ENCODE data around the gene ARID1B. TPM values are rescaled to one million over a fixed set of nuclear protein-coding genes. Genes with fewer than 3 reads are reported as not detected.

The ARID1B gene
- total RNA-seq, 1 experiment from 2014 or later = 63.9 TPM

DNA sequence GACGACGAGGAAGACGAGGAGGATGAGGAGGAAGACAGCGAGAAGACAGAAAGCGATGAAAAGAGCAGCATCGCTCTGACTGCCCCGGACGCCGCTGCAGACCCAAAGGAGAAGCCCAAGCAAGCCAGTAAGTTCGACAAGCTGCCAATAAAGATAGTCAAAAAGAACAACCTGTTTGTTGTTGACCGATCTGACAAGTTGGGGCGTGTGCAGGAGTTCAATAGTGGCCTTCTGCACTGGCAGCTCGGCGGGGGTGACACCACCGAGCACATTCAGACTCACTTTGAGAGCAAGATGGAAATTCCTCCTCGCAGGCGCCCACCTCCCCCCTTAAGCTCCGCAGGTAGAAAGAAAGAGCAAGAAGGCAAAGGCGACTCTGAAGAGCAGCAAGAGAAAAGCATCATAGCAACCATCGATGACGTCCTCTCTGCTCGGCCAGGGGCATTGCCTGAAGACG, 429.2 kb downstream of the ARID1B start:
- CTCF ChIA-PET = interaction anchor here (0.6 kb wide), 2 partner anchors 629 to 1024 kb away, joined by 3 to 4 read pairs; no protein-coding TSS in a partner anchor

GRCh38 chr6:157207521-157208076, 430.4 kb downstream of the ARID1B start:
- POLR2A ChIA-PET = no interaction called here

More for the DNA sequence above, 429.2 kb downstream of the ARID1B start:
- no TSS peak for BruUV-seq (replicated peaks)
- DNase-seq (ENCODE audit: unreplicated experiment) = no peak
- Mint-ChIP-seq H3K9me3 (ENCODE audit: unreplicated experiment) (no peaks in the 10 kb centered on the region), H3K4me3 (ENCODE audit: unreplicated experiment) (no peak overlapping the region), H3K27me3 (ENCODE audit: insufficient read depth, unreplicated experiment) (no peaks in the 10 kb centered on the region), H3K4me1 (ENCODE audit: insufficient read depth, unreplicated experiment) (no peaks in the 10 kb centered on the region), H3K27ac (ENCODE audit: low read depth, unreplicated experiment) (no peak overlapping the region), H3K36me3 (ENCODE audit: insufficient read depth, unreplicated experiment) (peaks cover 66% of the 10 kb centered on the region)
- POLR2A ChIA-PET = no interaction called here
- TF ChIP-seq, protein P1, sequence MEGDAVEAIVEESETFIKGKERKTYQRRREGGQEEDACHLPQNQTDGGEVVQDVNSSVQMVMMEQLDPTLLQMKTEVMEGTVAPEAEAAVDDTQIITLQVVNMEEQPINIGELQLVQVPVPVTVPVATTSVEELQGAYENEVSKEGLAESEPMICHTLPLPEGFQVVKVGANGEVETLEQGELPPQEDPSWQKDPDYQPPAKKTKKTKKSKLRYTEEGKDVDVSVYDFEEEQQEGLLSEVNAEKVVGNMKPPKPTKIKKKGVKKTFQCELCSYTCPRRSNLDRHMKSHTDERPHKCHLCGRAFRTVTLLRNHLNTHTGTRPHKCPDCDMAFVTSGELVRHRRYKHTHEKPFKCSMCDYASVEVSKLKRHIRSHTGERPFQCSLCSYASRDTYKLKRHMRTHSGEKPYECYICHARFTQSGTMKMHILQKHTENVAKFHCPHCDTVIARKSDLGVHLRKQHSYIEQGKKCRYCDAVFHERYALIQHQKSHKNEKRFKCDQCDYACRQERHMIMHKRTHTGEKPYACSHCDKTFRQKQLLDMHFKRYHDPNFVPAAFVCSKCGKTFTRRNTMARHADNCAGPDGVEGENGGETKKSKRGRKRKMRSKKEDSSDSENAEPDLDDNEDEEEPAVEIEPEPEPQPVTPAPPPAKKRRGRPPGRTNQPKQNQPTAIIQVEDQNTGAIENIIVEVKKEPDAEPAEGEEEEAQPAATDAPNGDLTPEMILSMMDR (IDR thresholded peaks at IDR 0.05; ENCODE audit: unreplicated experiment) = no peak
- intact Hi-C loops (cut with micrococcal nuclease) = no loop called here

GRCh38 chr6:157209865-157210530, 432.8 kb downstream of the ARID1B start:
- CTCF ChIA-PET = interaction anchor here (1.6 kb wide), 1 partner anchor 65 kb away, joined by 3 read pairs; no protein-coding TSS in a partner anchor
- no peak overlapping the region for H3K4me3 Mint-ChIP-seq (ENCODE audit: unreplicated experiment)

More at GRCh38 chr6:157207521-157208076, 430.4 kb downstream of the ARID1B start:
- intact Hi-C loops (cut with micrococcal nuclease) = no loop called here
- Mint-ChIP-seq H3K4me3 (ENCODE audit: unreplicated experiment) (no peak overlapping the region), H3K9me3 (ENCODE audit: unreplicated experiment) (no peaks in the 10 kb centered on the region), H3K27me3 (ENCODE audit: insufficient read depth, unreplicated experiment) (no peaks in the 10 kb centered on the region), H3K36me3 (ENCODE audit: insufficient read depth, unreplicated experiment) (peaks cover 58% of the 10 kb centered on the region), H3K4me1 (ENCODE audit: insufficient read depth, unreplicated experiment) (no peaks in the 10 kb centered on the region), H3K27ac (ENCODE audit: low read depth, unreplicated experiment) (no peak overlapping the region)
- DNase-seq (ENCODE audit: unreplicated experiment) = no peak
- TF ChIP-seq, protein P1 (IDR thresholded peaks at IDR 0.05; ENCODE audit: unreplicated experiment) = no peak
- CTCF ChIA-PET = interaction anchor here (0.8 kb wide), 1 partner anchor 9 kb away, joined by 3 read pairs; no protein-coding TSS in a partner anchor
- BruUV-seq (replicated peaks) = no TSS peak

GRCh38 chr6:157210954-157211353, 433.8 kb downstream of the ARID1B start:
- ChIA-PET POLR2A (interaction anchor here (1.0 to 1.1 kb wide), 2 partner anchors 13 to 16 kb away, joined by 3 to 4 read pairs; no protein-coding TSS in a partner anchor), CTCF (interaction anchor here (1.6 kb wide), 1 partner anchor 65 kb away, joined by 3 read pairs; no protein-coding TSS in a partner anchor)
- TF ChIP-seq, protein P1 (IDR thresholded peaks at IDR 0.05; ENCODE audit: unreplicated experiment) = no peak
- BruUV-seq (replicated peaks) = no TSS peak
- no peak for DNase-seq (ENCODE audit: unreplicated experiment)
- Mint-ChIP-seq H3K4me3 (ENCODE audit: unreplicated experiment) (no peak overlapping the region), H3K27ac (ENCODE audit: low read depth, unreplicated experiment) (no peak overlapping the region), H3K36me3 (ENCODE audit: insufficient read depth, unreplicated experiment) (peaks cover 50% of the 10 kb centered on the region), H3K4me1 (ENCODE audit: insufficient read depth, unreplicated experiment) (no peaks in the 10 kb centered on the region), H3K9me3 (ENCODE audit: unreplicated experiment) (no peaks in the 10 kb centered on the region), H3K27me3 (ENCODE audit: insufficient read depth, unreplicated experiment) (no peaks in the 10 kb centered on the region)
- intact Hi-C loops (cut with micrococcal nuclease) = no loop called here

More at GRCh38 chr6:157209865-157210530, 432.8 kb downstream of the ARID1B start:
- H3K36me3 Mint-ChIP-seq (ENCODE audit: insufficient read depth, unreplicated experiment) = peaks cover 55% of the 10 kb centered on the region
- no peak overlapping the region for H3K27ac Mint-ChIP-seq (ENCODE audit: low read depth, unreplicated experiment)
- intact Hi-C loops (cut with micrococcal nuclease) = no loop called here
- no TSS peak for BruUV-seq (replicated peaks)
- no peaks in the 10 kb centered on the region for H3K9me3 Mint-ChIP-seq (ENCODE audit: unreplicated experiment)
- no peaks in the 10 kb centered on the region for H3K27me3 Mint-ChIP-seq (ENCODE audit: insufficient read depth, unreplicated experiment)
- H3K4me1 Mint-ChIP-seq (ENCODE audit: insufficient read depth, unreplicated experiment) = no peaks in the 10 kb centered on the region
- TF ChIP-seq, protein P1 (IDR thresholded peaks at IDR 0.05; ENCODE audit: unreplicated experiment) = no peak
- POLR2A ChIA-PET = interaction anchor here (0.7 kb wide), 1 partner anchor 304 kb away, joined by 3 read pairs; no protein-coding TSS in a partner anchor
- no peak for DNase-seq (ENCODE audit: unreplicated experiment)

All from MCF 10A (cell line).